Activated naive CD8-positive, alpha-beta T cell treated with anti-CD3 and anti-CD28 coated beads, Interleukin-2, amount 50 U/mL, for 24 hours (primary cell): ENCODE data around the gene ADAM22.

Source experiments
- ATAC-seq: fragments of 150-1000 bp; cut with Tn5 transposase; one replicate; pipeline ENCODE4 v1.10.0; 2021
- DNase-seq: peaks from one replicate; pipeline ENCODE4 v3.0.0; 2021
- H3K27ac Mint-ChIP-seq: one replicate; pipeline ENCODE4 v1.8.0; 2021; ENCODE audit warnings: mild to moderate bottlenecking, mixed read lengths
- H3K27me3 Mint-ChIP-seq: one replicate; pipeline ENCODE4 v1.8.0; 2021; ENCODE audit warnings: mixed read lengths
- H3K36me3 Mint-ChIP-seq: one replicate; pipeline ENCODE4 v1.8.0; 2021; ENCODE audit warnings: low read depth, mixed read lengths
- H3K4me1 Mint-ChIP-seq: one replicate; pipeline ENCODE4 v1.8.0; 2021; ENCODE audit warnings: mixed read lengths
- H3K4me3 Mint-ChIP-seq: one replicate; pipeline ENCODE4 v1.8.0; 2021; ENCODE audit warnings: mild to moderate bottlenecking, moderate library complexity, mixed read lengths
- H3K9me3 Mint-ChIP-seq: one replicate; pipeline ENCODE4 v1.8.0; 2021; ENCODE audit warnings: mixed read lengths

The ADAM22 gene

DNA sequence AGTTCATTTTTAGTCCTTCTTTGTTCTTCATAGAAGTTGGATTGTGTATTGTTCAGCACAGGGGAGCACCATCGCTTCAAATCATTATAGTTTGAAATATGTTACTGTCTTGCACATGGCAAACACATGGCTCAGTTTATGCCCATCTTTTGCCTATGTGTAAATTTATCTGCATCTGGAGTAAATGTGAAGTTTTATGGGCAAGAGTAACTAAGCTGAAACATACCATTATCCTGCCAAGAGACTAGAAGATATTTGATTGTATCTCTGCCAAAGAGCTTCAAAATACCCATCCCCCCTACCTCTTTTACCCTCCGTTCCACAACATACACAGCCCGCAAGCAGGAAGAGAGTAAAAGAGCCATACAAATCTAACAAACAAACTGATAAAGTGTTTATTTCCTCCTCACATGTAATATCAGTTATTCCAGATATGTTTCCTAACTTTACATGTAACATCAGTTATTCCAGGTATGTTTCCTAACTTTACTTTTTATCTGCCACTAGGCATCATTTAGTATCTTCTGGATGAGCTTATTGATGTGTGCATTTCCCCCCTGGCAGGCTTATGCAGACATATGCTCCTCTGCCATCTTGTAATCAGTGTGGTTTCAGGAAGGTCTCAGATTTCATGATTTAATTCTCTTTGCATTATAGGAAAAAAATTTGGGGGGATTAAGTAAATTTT is 158.1 kb downstream of the ADAM22 start:
- H3K4me1 Mint-ChIP-seq, result peaks cover 21% of the 10 kb centered on the region

DNA sequence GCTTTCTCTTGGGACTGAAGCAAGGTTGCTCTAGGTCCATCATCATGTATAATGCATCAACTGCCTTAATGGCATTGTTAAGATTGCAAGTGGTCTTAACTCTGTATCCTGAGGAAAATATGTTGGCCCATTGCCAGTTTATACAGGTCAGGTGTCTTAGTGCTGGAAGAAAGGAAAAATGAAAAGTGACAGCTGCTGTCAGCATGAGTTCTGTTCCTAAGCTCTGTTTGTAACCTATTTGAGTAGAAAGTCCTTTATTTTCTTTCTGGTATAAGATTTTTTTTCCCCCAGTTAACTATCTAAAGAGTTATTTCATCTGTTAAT is 158.6 kb downstream of the ADAM22 start:
- no peak for ATAC-seq
- H3K36me3 Mint-ChIP-seq, result no peaks in the 10 kb centered on the region
- H3K9me3 Mint-ChIP-seq, result no peaks in the 10 kb centered on the region
- no peaks in the 10 kb centered on the region for H3K27me3 Mint-ChIP-seq
- H3K4me3 Mint-ChIP-seq, result no peak overlapping the region
- no peak for DNase-seq
- H3K27ac Mint-ChIP-seq, result no peak overlapping the region
- peaks cover 21% of the 10 kb centered on the region for H3K4me1 Mint-ChIP-seq

More for the DNA sequence above, 158.1 kb downstream of the ADAM22 start:
- Mint-ChIP-seq H3K9me3 (no peaks in the 10 kb centered on the region), H3K27ac (no peak overlapping the region), H3K4me3 (no peak overlapping the region), H3K36me3 (no peaks in the 10 kb centered on the region), H3K27me3 (no peaks in the 10 kb centered on the region)
- no peak for ATAC-seq
- no peak for DNase-seq

DNA sequence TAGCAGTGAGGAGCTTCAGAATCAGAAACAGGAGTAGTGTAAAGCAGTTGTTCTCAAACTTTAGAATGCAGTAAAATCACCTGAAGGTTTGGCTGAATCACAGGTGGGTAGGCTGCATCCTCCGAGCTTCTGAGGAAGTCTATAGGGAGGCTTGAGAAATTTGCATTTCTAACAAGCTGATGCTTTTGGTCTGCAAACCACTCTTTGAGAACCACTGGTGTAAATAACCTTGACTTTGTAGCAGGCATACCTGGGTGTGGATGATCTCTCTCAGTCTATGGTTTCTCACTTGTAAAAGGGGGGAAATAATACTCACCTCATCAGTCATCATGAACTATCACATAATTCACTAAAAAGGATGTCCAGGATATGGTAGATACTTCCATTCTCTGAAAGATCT is 167.7 kb downstream of the ADAM22 start:
- H3K4me3 Mint-ChIP-seq, result no peak overlapping the region
- H3K27ac Mint-ChIP-seq, result no peak overlapping the region
- H3K27me3 Mint-ChIP-seq, result no peaks in the 10 kb centered on the region
- H3K36me3 Mint-ChIP-seq, result no peaks in the 10 kb centered on the region
- H3K9me3 Mint-ChIP-seq, result no peaks in the 10 kb centered on the region
- no peak for DNase-seq
- no peak for ATAC-seq
- peaks cover 5% of the 10 kb centered on the region for H3K4me1 Mint-ChIP-seq

DNA sequence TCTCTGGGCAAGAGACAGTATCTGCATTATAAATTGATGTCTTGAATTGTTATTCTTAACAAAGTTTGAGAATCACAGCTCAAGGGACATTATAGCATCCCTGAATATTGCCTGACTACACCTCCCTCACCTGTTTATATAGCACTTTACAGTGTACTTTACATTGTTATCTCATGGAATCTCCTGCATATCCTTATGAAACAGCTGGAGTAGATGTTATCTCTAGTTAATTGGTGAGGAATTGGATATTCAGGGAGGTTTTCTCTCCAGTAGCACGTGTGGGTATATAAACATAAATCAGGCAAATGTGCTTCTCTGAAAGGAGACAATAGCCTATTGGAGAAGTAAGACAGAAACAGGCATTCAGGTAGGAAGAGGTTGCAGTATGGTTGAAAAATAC is 168.6 kb downstream of the ADAM22 start:
- ATAC-seq, result no peak
- Mint-ChIP-seq H3K27me3 (no peaks in the 10 kb centered on the region), H3K27ac (no peak overlapping the region), H3K4me3 (no peak overlapping the region), H3K36me3 (no peaks in the 10 kb centered on the region), H3K4me1 (peaks cover 7% of the 10 kb centered on the region), H3K9me3 (no peaks in the 10 kb centered on the region)
- DNase-seq, result no peak

DNA sequence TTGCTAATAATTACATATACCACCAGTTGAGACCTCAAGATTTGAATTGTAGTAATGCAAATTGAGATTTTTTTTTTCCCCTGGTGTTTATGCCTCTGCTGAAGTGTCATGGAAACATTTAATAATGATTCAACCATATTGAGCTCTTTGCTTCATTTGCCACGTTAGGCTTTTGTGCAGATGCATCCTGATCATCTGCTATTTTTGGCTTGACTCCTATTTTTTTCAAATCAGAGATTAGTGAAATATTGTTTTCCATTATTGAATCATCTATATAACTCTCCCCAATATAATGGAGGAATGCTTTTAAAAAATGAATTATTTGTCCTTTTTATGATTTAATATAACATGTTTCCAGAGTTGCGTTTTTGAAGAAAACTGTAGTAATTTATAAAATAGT is 170.7 kb downstream of the ADAM22 start:
- Mint-ChIP-seq H3K27ac (no peak overlapping the region), H3K4me1 (peaks cover 7% of the 10 kb centered on the region), H3K27me3 (no peaks in the 10 kb centered on the region), H3K36me3 (no peaks in the 10 kb centered on the region), H3K9me3 (no peaks in the 10 kb centered on the region), H3K4me3 (no peak overlapping the region)
- ATAC-seq (no peak), DNase-seq (no peak)

DNA sequence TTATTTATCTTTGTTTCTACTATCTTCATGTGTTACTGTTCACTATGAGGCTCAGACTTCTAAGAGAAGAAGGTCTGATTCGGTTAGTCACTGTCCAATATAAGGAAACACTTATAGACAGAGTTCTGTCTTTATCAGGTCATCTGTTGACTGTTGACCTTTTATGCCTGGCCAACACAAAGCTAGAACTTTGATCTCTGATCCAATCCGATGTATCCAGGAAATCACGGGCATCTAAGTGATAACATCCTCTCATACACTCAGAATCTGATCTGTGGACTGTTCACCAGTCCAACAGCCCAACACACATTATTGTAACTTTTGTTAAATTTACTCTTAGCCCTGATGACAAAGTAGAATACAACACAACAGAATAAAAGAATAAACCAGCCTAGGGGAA is 171.2 kb downstream of the ADAM22 start:
- Mint-ChIP-seq H3K4me1 (peaks cover 7% of the 10 kb centered on the region), H3K36me3 (no peaks in the 10 kb centered on the region), H3K4me3 (no peak overlapping the region), H3K9me3 (no peaks in the 10 kb centered on the region), H3K27ac (no peak overlapping the region), H3K27me3 (no peaks in the 10 kb centered on the region)
- no peak for ATAC-seq
- no peak for DNase-seq

DNA sequence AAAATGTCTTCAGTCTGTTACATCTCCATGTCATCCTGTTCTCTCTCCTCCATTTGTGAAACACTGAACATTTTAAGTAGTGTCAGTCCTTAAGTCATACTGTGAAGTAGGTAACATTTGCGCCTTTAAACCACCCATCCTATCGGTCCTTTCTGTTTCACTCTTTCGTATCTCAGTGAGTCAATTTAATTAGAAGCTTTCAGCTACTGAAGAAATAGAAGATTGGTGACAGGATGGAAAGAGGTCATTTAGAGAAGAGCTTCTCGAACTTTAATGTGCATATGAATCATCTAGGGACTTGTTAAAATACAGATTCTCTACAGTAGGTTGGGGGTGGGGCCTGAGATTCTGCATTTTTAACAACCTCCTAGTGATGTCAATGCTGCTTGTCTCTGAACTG is 172.4 kb downstream of the ADAM22 start:
- no peaks in the 10 kb centered on the region for H3K9me3 Mint-ChIP-seq
- DNase-seq (peak; percentile 4), ATAC-seq (peak; percentile 62)
- no peaks in the 10 kb centered on the region for H3K27me3 Mint-ChIP-seq
- no peak overlapping the region for H3K27ac Mint-ChIP-seq
- H3K36me3 Mint-ChIP-seq, result no peaks in the 10 kb centered on the region
- no peak overlapping the region for H3K4me3 Mint-ChIP-seq
- H3K4me1 Mint-ChIP-seq, result peaks cover 7% of the 10 kb centered on the region

DNA sequence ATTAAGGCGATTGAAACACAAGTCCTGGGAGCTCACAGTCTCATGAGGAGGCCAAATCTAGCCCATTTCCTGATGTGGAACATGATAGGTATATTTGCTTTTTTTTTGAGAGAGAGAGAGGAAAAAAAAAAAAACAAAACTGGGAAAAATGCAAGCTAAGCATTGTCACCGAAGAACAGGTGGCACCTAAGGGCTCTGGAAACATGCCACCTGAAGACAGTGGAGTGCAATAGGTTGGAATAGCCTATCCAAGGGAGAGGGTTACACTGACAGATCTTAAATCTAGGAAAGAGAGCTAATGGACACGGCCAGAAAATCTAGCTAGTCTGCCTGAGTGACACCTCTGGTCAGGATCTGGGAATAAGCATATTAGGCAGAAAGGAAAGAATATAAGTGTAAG is 175.6 kb downstream of the ADAM22 start:
- no peak overlapping the region for H3K27ac Mint-ChIP-seq
- no peaks in the 10 kb centered on the region for H3K36me3 Mint-ChIP-seq
- no peaks in the 10 kb centered on the region for H3K27me3 Mint-ChIP-seq
- DNase-seq (no peak), ATAC-seq (no peak)
- peaks cover 7% of the 10 kb centered on the region for H3K4me1 Mint-ChIP-seq
- H3K4me3 Mint-ChIP-seq, result no peak overlapping the region
- H3K9me3 Mint-ChIP-seq, result no peaks in the 10 kb centered on the region

DNA sequence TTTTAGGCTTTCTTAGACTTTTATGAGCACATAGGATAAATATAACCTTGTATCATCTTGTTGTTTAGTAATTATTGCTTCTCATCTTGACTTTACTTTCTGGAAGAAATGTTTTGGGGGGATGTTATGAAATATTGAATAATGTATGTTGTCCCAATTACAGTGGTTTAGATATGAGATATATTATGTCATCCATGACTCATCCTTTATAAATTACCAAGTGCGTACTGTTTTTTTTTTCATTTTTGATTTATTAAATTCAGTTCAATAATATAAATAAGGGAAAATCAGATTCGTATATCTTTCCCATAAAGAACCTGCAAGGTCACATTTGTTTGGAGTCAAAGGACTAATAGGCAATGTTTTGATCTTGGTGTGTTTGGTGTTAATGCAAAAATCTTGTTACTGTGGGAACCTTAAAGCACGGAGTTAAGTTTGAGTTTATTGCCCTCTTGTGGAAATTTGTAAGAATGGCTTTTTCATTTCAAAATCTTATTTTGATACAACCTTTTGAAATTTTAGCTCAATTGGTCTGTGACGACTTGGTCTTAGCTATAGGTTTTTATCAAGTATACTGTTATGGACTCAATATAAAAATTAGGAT is 177.2 kb downstream of the ADAM22 start:
- DNase-seq (no peak), ATAC-seq (no peak)
- Mint-ChIP-seq H3K27me3 (no peaks in the 10 kb centered on the region), H3K4me1 (peaks cover 7% of the 10 kb centered on the region), H3K9me3 (no peaks in the 10 kb centered on the region), H3K4me3 (no peak overlapping the region), H3K27ac (no peak overlapping the region), H3K36me3 (no peaks in the 10 kb centered on the region)

DNA sequence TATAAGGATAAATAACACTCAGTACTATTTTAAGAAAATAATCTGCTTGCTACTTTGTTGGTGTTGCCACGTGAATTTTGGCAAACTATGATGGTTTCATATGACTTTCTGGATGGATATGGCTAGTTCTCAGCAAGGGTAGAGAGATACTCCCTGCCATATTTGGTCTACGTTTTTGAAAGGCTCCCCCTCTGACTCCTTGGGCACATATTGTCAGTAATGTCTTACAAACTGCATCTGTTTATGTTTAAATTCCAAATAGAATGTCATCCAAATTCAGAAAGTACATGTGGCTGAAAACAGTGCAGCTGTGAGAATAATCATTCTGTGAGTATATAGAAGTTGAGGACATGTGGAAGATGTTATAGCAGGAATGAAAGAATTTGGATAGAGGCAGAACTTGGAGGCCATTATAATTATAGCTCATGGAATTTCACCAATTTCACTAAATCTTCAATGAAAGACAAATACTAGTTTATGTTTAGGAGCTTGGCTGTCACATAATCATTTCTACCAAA is 178.0 kb downstream of the ADAM22 start:
- Mint-ChIP-seq H3K4me1 (no peaks in the 10 kb centered on the region), H3K27me3 (no peaks in the 10 kb centered on the region), H3K36me3 (no peaks in the 10 kb centered on the region), H3K9me3 (no peaks in the 10 kb centered on the region), H3K4me3 (no peak overlapping the region), H3K27ac (no peak overlapping the region)
- DNase-seq (no peak), ATAC-seq (no peak)

DNA sequence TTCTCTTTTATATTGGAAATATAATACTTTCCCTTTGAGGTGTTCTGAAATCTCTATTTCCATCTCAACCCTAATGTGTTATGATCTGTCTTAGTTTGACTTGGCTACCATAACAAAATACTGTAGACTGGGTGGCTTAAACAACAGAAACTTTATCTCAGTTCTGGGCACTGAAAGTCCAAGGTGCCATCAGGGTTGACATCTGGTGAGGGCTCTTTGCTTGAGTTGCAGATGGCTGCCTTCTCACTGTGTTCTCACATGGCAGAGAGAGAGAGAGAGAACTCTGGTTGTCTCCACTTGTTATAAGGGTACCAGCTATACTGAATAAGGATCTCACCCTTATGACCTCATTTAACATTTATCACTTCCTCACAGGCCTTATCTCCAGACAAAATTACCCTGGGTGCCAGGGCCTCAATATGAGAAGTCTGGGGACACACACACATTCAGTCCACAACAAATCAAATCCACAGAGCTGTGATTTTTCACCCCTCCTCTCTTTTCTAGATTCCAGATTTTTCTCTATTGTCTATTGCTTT is 181.3 kb downstream of the ADAM22 start:
- Mint-ChIP-seq H3K27me3 (no peaks in the 10 kb centered on the region), H3K27ac (no peak overlapping the region), H3K36me3 (no peaks in the 10 kb centered on the region), H3K4me1 (no peaks in the 10 kb centered on the region), H3K9me3 (no peaks in the 10 kb centered on the region), H3K4me3 (no peak overlapping the region)
- DNase-seq (no peak), ATAC-seq (no peak)

DNA sequence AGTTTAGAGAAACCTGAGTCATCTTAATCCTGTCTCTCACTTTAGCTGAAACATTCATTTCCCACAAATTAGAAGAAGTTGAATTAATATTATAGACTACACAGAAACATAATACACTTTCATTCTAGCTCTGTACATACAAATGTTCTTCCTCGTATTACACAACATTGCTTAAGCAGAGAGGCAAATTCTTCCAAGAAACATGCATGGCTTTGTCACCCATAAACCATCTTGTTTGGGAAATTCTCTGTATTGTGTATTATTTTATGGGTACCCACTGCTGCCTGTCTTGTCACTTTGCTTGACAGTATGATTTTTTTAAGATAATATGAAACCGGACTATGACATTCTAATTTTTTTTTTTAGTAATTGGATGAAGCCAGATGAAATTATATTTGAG is 181.8 kb downstream of the ADAM22 start:
- no peaks in the 10 kb centered on the region for H3K36me3 Mint-ChIP-seq
- H3K4me3 Mint-ChIP-seq, result no peak overlapping the region
- DNase-seq (no peak), ATAC-seq (no peak)
- H3K4me1 Mint-ChIP-seq, result no peaks in the 10 kb centered on the region
- H3K9me3 Mint-ChIP-seq, result no peaks in the 10 kb centered on the region
- H3K27ac Mint-ChIP-seq, result no peak overlapping the region
- H3K27me3 Mint-ChIP-seq, result no peaks in the 10 kb centered on the region

DNA sequence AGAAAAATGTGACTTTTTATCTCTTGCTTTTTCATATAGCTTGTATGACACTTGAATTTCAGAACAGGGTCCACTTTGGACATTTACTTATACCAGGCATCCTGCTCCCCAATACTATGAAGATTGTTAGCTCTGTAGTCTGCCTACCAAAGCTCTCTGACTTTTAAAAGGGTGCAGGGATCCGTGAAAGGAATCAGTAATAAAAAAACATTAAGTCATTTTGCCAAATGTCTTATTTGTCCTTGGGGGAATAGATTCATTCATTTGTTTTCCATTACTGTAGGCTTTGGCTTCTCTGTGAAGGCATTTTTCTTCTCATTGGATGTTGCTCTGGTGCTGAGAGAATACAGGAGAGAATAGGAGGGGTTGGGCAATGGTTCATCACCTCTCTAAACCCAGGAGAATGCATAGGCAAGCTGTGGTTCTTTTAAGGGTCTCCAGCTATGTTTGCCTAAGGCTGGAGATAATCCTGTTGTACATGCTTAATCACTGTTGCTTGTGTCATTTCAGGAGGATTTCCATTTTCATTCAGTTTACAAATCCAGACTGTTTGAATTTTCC is 182.3 kb downstream of the ADAM22 start:
- H3K36me3 Mint-ChIP-seq, result no peaks in the 10 kb centered on the region
- ATAC-seq (no peak), DNase-seq (no peak)
- no peak overlapping the region for H3K4me3 Mint-ChIP-seq
- H3K9me3 Mint-ChIP-seq, result no peaks in the 10 kb centered on the region
- no peak overlapping the region for H3K27ac Mint-ChIP-seq
- no peaks in the 10 kb centered on the region for H3K4me1 Mint-ChIP-seq
- no peaks in the 10 kb centered on the region for H3K27me3 Mint-ChIP-seq

DNA sequence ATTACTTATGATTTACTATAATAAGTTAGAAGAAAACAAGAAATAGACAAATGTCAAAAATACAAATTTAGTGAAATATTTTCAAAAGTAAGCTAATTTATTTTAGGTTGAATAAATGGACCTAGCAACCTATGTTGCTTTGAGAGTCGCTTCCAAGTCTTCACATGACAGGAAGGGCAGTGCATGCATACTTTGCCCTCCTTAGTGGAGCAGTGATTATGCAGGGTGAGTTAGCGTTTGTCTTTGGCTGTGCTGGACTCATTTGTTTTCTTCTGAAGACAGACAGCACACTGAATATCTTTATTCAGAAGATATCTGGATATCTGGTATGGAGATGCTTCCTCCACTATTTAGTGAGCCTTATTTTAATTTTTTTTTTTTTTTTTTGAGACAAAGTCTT is 183.3 kb downstream of the ADAM22 start:
- ATAC-seq, result no peak

DNA sequence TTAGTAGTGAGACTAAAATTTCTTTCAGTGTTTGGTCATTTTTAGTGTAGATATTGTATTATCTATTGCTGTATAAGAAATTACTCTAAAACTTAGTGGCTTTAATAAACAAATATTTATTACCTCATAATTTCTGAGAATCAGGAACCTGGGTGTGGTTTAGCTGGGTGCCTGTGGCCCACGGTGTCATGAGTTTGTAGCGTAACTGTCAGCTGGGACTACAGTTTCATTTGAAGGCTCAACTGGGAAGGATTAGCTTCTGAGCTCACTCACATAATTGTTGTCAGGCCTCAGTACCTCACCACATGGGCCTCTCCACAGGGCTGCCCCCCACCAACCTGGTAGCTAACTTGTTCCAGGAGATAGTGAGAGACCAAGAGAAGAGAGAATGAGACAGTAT is 187.3 kb downstream of the ADAM22 start:
- no peak for ATAC-seq
- no peaks in the 10 kb centered on the region for H3K4me1 Mint-ChIP-seq
- no peaks in the 10 kb centered on the region for H3K36me3 Mint-ChIP-seq
- H3K4me3 Mint-ChIP-seq, result no peak overlapping the region
- no peaks in the 10 kb centered on the region for H3K9me3 Mint-ChIP-seq
- H3K27me3 Mint-ChIP-seq, result no peaks in the 10 kb centered on the region
- DNase-seq, result no peak
- H3K27ac Mint-ChIP-seq, result no peak overlapping the region

More for the DNA sequence above, 183.3 kb downstream of the ADAM22 start:
- Mint-ChIP-seq H3K36me3 (no peaks in the 10 kb centered on the region), H3K4me3 (no peak overlapping the region), H3K27me3 (no peaks in the 10 kb centered on the region), H3K27ac (no peak overlapping the region), H3K9me3 (no peaks in the 10 kb centered on the region), H3K4me1 (no peaks in the 10 kb centered on the region)
- no peak for DNase-seq
